ENCODE results near the gene KREMEN1.

Gene KREMEN1

GRCh38 chr22:29209624-29209929 lies 136.7 kb downstream of the KREMEN1 start:
- no peak for DNase-seq

GRCh38 chr22:29211066-29211465 lies 138.2 kb downstream of the KREMEN1 start:
- no peak for DNase-seq

GRCh38 chr22:29211466-29211865 lies 138.6 kb downstream of the KREMEN1 start:
- no peak for DNase-seq

GRCh38 chr22:29212743-29213142 lies 139.9 kb downstream of the KREMEN1 start:
- DNase-seq: no peak

- no peak for DNase-seq
Measured at GRCh38 chr22:29213493-29213892, 140.7 kb downstream of the KREMEN1 start.

- no peak for DNase-seq
Measured at GRCh38 chr22:29214232-29214631, 141.4 kb downstream of the KREMEN1 start.

GRCh38 chr22:29215012-29215860 lies 142.4 kb downstream of the KREMEN1 start:
- no peak for DNase-seq

GRCh38 chr22:29216011-29216872 lies 143.4 kb downstream of the KREMEN1 start:
- DNase-seq: no peak

- DNase-seq: no peak
Measured at GRCh38 chr22:29216873-29217666, 144.2 kb downstream of the KREMEN1 start.
